ENCODE results near the gene NSUN2.

DNA sequence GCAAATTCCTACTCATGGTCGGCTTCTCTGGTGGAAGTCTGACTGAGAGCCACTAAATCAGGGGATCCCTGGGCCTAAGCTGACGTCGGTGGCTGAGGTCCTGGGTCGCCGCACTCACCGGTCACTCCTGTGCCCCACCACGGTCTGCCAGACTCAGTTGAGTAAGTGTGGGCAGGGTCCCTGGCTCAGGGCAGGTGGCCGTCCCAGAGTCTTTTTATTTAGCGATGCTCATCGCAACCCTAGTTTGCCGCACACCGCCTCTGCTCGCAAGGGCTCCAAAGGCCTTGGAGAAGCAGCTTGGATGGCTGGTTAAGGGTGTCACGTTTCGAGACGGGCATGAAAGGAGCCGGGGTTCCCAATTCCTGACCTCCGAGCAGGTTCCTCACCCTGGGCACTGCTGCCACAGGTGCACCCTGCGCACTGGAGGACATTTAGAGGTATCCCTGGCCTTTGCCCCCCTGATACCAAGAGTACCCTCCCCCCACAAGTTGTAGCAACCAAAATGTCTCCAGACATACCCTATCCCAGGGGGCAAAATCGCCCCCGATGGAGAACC, 59.9 kb downstream of the NSUN2 start:
- TF ChIP-seq POLR2A (IDR thresholded peaks at IDR 0.05) (no peak), CTCF (IDR thresholded peaks at IDR 0.05) (no peak)

All from uterus (tissue), 2 donors.